H1 (cell line): ENCODE measurements around the gene ARMC5. TPM values are rescaled to one million over a fixed set of nuclear protein-coding genes. Genes with fewer than 3 reads are reported as not detected.

Experiments
- CTCF ChIA-PET: fragments of 300-600 bp; sonication (Branson Sonifier 250); formaldehyde crosslinking; loops from one replicate; lab custom pipeline; 2021; ENCODE audit not compliant: partially characterized antibody; lab: Charles Lee
- POLR2A ChIA-PET: fragments of 300-600 bp; sonication (Branson Sonifier 250); formaldehyde crosslinking; loops from one replicate; lab custom pipeline; 2021; ENCODE audit warnings: inconsistent platforms; ENCODE audit not compliant: partially characterized antibody; lab: Charles Lee
- DNase-seq, 2 experiments: peaks; one replicate each; pipeline versions ENCODE4 v3.0.0 to v3.0.0-alpha.2; 2010 to 2022; ENCODE audit warnings: low spot score in 2 of 2, low read depth in 1 of 2, mixed read lengths in 1 of 2
- FAIRE-seq: peaks from 2 replicates; lab custom pipeline; 2011; peaks lifted over from hg19 to GRCh38; lab: Jason Lieb, UNC
- H2AFZ ChIP-seq: 2 replicates; pipeline ENCODE4 v1.8.1; 2012; ENCODE audit warnings: low read length, inconsistent platforms
- H2AK5ac ChIP-seq: 2 replicates; pipeline ENCODE4 v1.6.1; 2013; ENCODE audit warnings: low read depth, low read length
- H2BK120ac ChIP-seq: replicated peaks from 2 replicates; pipeline ENCODE3; 2013; ENCODE audit warnings: low read depth, low read length, inconsistent platforms
- H2BK12ac ChIP-seq: 2 replicates; pipeline ENCODE4 v1.6.1; 2013; ENCODE audit warnings: low read depth, low read length
- H2BK15ac ChIP-seq: 2 replicates; pipeline ENCODE4 v1.6.1; 2013; ENCODE audit warnings: low read length
- H2BK20ac ChIP-seq: 2 replicates; pipeline ENCODE4 v1.6.1; 2013; ENCODE audit warnings: low read length
- H2BK5ac ChIP-seq: 2 replicates; pipeline ENCODE4 v1.6.1; 2013; ENCODE audit warnings: low read depth, low read length
- H3K14ac ChIP-seq: 2 replicates; pipeline ENCODE4 v1.6.1; 2013; ENCODE audit warnings: inconsistent platforms; ENCODE audit not compliant: insufficient read length
- H3K18ac ChIP-seq: 2 replicates; pipeline ENCODE4 v1.6.1; 2013; ENCODE audit warnings: low read length; ENCODE audit errors: extremely low read depth
- H3K23ac ChIP-seq: 2 replicates; pipeline ENCODE4 v1.6.1; 2013; ENCODE audit warnings: inconsistent platforms; ENCODE audit not compliant: insufficient read length
- H3K23me2 ChIP-seq: 2 replicates; pipeline ENCODE4 v1.6.1; 2013; ENCODE audit warnings: low read depth, low read length
- H3K27ac ChIP-seq: 2 replicates; pipeline ENCODE4 v1.6.1; 2011; ENCODE audit warnings: low read depth, low read length, inconsistent platforms
- H3K27me3 ChIP-seq, 4 experiments: replicated peaks in 1 of 4; 1 replicate in 1 of 4; 2 replicates in 3 of 4; pipeline versions ENCODE4 v1.6.1 to v1.8.1; 2011 to 2013; ENCODE audit warnings: low read length in 3 of 4, mild to moderate bottlenecking in 3 of 4, inconsistent platforms in 2 of 4, mixed read lengths in 2 of 4, moderate library complexity in 1 of 4; ENCODE audit not compliant: control insufficient read depth in 3 of 4, insufficient read depth in 3 of 4; ENCODE audit errors: extremely low read depth in 1 of 4
- H3K36me3 ChIP-seq, 4 experiments: 2 replicates each; pipeline versions ENCODE4 v1.6.1 to v1.8.1; 2011 to 2013; ENCODE audit warnings: mild to moderate bottlenecking in 4 of 4, low read length in 3 of 4, moderate library complexity in 2 of 4, control low read depth in 1 of 4, inconsistent platforms in 1 of 4; ENCODE audit not compliant: insufficient read depth in 4 of 4, control insufficient read depth in 2 of 4
- H3K4ac ChIP-seq: replicated peaks from 2 replicates; pipeline ENCODE3; 2013; ENCODE audit warnings: low read length, low read depth, mixed read lengths, inconsistent platforms; ENCODE audit not compliant: insufficient read length
- H3K4me1 ChIP-seq, 4 experiments: replicated peaks in 1 of 4; 1 replicate in 1 of 4; 2 replicates in 3 of 4; pipeline versions ENCODE4 v1.6.1 to v1.8.1; 2011 to 2013; ENCODE audit warnings: low read length in 3 of 4, inconsistent platforms in 2 of 4, mixed read lengths in 1 of 4; ENCODE audit not compliant: insufficient read depth in 4 of 4, control insufficient read depth in 3 of 4
- H3K4me2 ChIP-seq, 2 experiments: 2 replicates each; pipeline versions ENCODE4 v1.6.1 to v1.8.1; 2011 to 2013; ENCODE audit warnings: low read depth in 2 of 2, low read length in 2 of 2, control low read depth in 1 of 2, inconsistent platforms in 1 of 2, mild to moderate bottlenecking in 1 of 2; ENCODE audit not compliant: insufficient read depth in 1 of 2
- H3K4me3 ChIP-seq, 4 experiments: fragments of 200-600, 300-600 bp in 1 of 4; sonication (generic), shearing (Covaris generic), sonication (Bioruptor Twin) in 1 of 4; 2 replicates each; pipeline versions ENCODE4 v1.5.1 to v1.8.1; 2011 to 2016; ENCODE audit warnings: low read length in 4 of 4, low read depth in 3 of 4, control low read depth in 2 of 4, inconsistent platforms in 2 of 4, mild to moderate bottlenecking in 2 of 4, mixed read lengths in 1 of 4, moderate library complexity in 1 of 4; ENCODE audit not compliant: insufficient read depth in 2 of 4; ENCODE audit errors: extremely low read depth in 1 of 4
- H3K56ac ChIP-seq: replicated peaks from 2 replicates; pipeline ENCODE3; 2013; ENCODE audit warnings: low read depth, mild to moderate bottlenecking, mixed read lengths, low read length, inconsistent platforms; ENCODE audit not compliant: insufficient read length
- H3K79me1 ChIP-seq: 2 replicates; pipeline ENCODE4 v1.6.1; 2013; ENCODE audit warnings: low read depth, low read length, control low read depth
- H3K79me2 ChIP-seq, 2 experiments: 2 replicates each; pipeline versions ENCODE4 v1.6.1 to v1.8.1; 2012 to 2013; ENCODE audit warnings: low read length in 2 of 2, mild to moderate bottlenecking in 2 of 2, inconsistent platforms in 1 of 2; ENCODE audit not compliant: insufficient read depth in 2 of 2, control insufficient read depth in 1 of 2
- H3K9ac ChIP-seq, 4 experiments: replicated peaks in 1 of 4; 1 replicate in 1 of 4; 2 replicates in 3 of 4; pipeline versions ENCODE4 v1.6.1 to v1.8.1; 2011 to 2013; ENCODE audit warnings: low read depth in 3 of 4, low read length in 3 of 4, control low read depth in 2 of 4, mild to moderate bottlenecking in 2 of 4, moderate library complexity in 2 of 4, inconsistent platforms in 1 of 4; ENCODE audit errors: extremely low read depth in 1 of 4
- H3K9me3 ChIP-seq, 2 experiments: 2 replicates each; pipeline versions ENCODE4 v1.6.1 to v1.8.1; 2012 to 2013; ENCODE audit warnings: mild to moderate bottlenecking in 2 of 2, moderate library complexity in 2 of 2, control low read depth in 1 of 2, inconsistent platforms in 1 of 2, low read depth in 1 of 2, low read length in 1 of 2, mixed read lengths in 1 of 2; ENCODE audit not compliant: insufficient read depth in 2 of 2
- H4K20me1 ChIP-seq, 2 experiments: replicated peaks in 1 of 2; 2 replicates each; pipeline versions ENCODE3 to v1.8.1; 2011 to 2013; ENCODE audit warnings: inconsistent platforms in 2 of 2, low read length in 2 of 2, mild to moderate bottlenecking in 1 of 2; ENCODE audit not compliant: insufficient read depth in 2 of 2, control insufficient read depth in 1 of 2
- H4K5ac ChIP-seq: 2 replicates; pipeline ENCODE4 v1.6.1; 2013; ENCODE audit warnings: low read length, low read depth, mixed read lengths, inconsistent platforms; ENCODE audit not compliant: insufficient read length
- H4K8ac ChIP-seq: 2 replicates; pipeline ENCODE4 v1.8.0; 2013; ENCODE audit warnings: mild to moderate bottlenecking, moderate library complexity, low read length, inconsistent platforms; ENCODE audit not compliant: insufficient read depth; ENCODE audit errors: extremely low read depth
- H4K91ac ChIP-seq: replicated peaks from 2 replicates; pipeline ENCODE3; 2013; ENCODE audit warnings: low read length, mixed read lengths, inconsistent platforms; ENCODE audit not compliant: insufficient read length
- CTBP2 ChIP-seq: IDR thresholded peaks from 2 replicates; pipeline ENCODE4 v1.7.0; 2011; ENCODE audit warnings: borderline replicate concordance, mild to moderate bottlenecking, moderate library complexity, mixed read lengths, low read length; ENCODE audit not compliant: insufficient read depth, insufficient read length
- HDAC6 ChIP-seq: IDR thresholded peaks from one replicate; pipeline ENCODE4 v1.7.1; 2012; ENCODE audit warnings: low read depth, mild to moderate bottlenecking, inconsistent platforms, low read length, moderate library complexity
- SIN3A ChIP-seq, 2 experiments: IDR thresholded peaks in 1 of 2; conservative IDR thresholded peaks in 1 of 2; 2 replicates each; pipeline ENCODE4 v1.6.1; 2011 to 2012; ENCODE audit warnings: low read length in 2 of 2, improper control_type of control experiment in 1 of 2, low read depth in 1 of 2, mild to moderate bottlenecking in 1 of 2
- WGBS, 2 experiments: shearing (Covaris generic) in 1 of 2; methylation state at CpG; one replicate each; pipeline versions ENCODE4 v1.1.6 to v1.1.7; 2013 to 2015; ENCODE audit warnings: low lambda C conversion rate in 2 of 2, mixed read lengths in 2 of 2, inconsistent platforms in 1 of 2, low coverage in 1 of 2, missing lambda C conversion rate in 1 of 2; ENCODE audit not compliant: insufficient replicate concordance in 2 of 2, insufficient coverage in 1 of 2, insufficient read length in 1 of 2; ENCODE audit errors: extremely low coverage in 1 of 2, missing lambda C conversion rate in 1 of 2; 5-methylcytosine and 5-hydroxymethylcytosine counted together
- polyA plus RNA-seq, 7 experiments: library from polyadenylated mRNA; depleted of rRNA in 3 of 7; stranded (reverse) in 5 of 7; unstranded in 2 of 7; fragments of >200 nt in 5 of 7; fragments of 200-250 nt in 2 of 7; gene quantifications; 1 replicate in 5 of 7; 2 replicates in 1 of 7; 4 replicates in 1 of 7; pipeline versions ENCODE4 v1.2.1 to v1.2.3, GENCODE V29; 2011 to 2013; ENCODE audit warnings: missing spikeins in 2 of 7, mixed read lengths in 2 of 7
- total RNA-seq: library from RNA; stranded (reverse); fragmentation: NEBNext Ultra II Directional; extraction: Animal tissue kit (Norgen Biotek cat#: 25700); gene quantifications from 2 replicates; pipeline ENCODE4 v1.2.1, GENCODE V29; 2021

ARMC5 gene
- total and polyA plus RNA-seq, 2 of the 8 experiments (the other 6 are each of a cell fraction or from before 2014, with no cell fraction given): 7.8 to 8.7 TPM

DNA sequence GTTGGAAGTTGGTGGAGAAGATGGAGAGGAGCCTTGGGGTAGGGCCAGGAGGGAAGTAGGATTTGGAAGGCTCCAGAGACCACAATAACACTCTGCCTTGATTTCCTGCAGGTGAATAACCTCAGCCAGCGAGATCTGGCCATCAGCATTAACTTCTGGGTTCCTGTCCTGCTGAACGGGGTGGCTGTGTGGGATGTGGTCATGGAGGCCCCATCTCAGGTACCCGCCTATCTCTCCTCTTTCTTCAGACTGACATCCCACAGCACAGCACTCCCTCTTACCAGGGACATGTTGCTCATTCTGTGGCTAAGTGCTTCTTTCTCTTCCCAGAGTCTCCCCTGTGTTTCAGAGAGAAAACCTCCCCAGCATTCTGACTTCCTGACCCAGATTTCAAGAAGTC lies 36.1 kb upstream of the ARMC5 start:
- Histone ChIP-seq H3K27ac (no peak overlapping the region), H3K23me2 (peaks cover 2% of the 10 kb centered on the region; the same call in 1 of the 2 replicates), H4K8ac (no peak overlapping the region), H2AFZ (no peak overlapping the region), H2BK15ac (no peak overlapping the region), H3K4me1 (no peaks in the 10 kb centered on the region; a peak in 1 of 7 replicates), H4K20me1 (no peaks in the 10 kb centered on the region), H2BK120ac (no peak overlapping the region), H3K79me2 (no peaks in the 10 kb centered on the region), H2AK5ac (no peak overlapping the region), H3K23ac (no peak overlapping the region), H2BK20ac (no peak overlapping the region), H2BK5ac (no peak overlapping the region), H3K9me3 (peaks cover 5 to 6% of the 10 kb centered on the region in 2 experiments), H3K36me3 (no peaks in the 10 kb centered on the region), H3K4ac (no peak overlapping the region), H3K4me3 (no peak overlapping the region), H3K9ac (no peak overlapping the region; a peak in 1 of 7 replicates), H3K18ac (no peak overlapping the region), H3K27me3 (peaks cover 5 to 21% (median 19%) of the 10 kb centered on the region in 4 experiments), H4K91ac (no peak overlapping the region), H3K4me2 (no peak overlapping the region), H4K5ac (no peak overlapping the region), H3K56ac (no peak overlapping the region), H2BK12ac (no peak overlapping the region), H3K79me1 (no peaks in the 10 kb centered on the region), H3K14ac (no peak overlapping the region)
- POLR2A ChIA-PET: no interaction called here
- DNase-seq (no peak), FAIRE-seq (no peak)
- CTCF ChIA-PET: interaction anchor here (1.4 to 1.8 kb wide), 2 partner anchors 28 to 37 kb away, joined by 3 to 4 read pairs; no protein-coding TSS in a partner anchor
- 56% methylated on average over 3 of the region's 3 CpGs; no CpG with 5 or more reads in 1 of the 2 experiments for WGBS, 2 experiments
- TF ChIP-seq HDAC6 (no peak), SIN3A (conservative IDR thresholded peaks at IDR 0.05 in 1 of 2, IDR thresholded peaks at IDR 0.05 in 1 of 2; ENCODE audit: low read depth in 1 of 2, low read length in 2 of 2) (no peak), CTBP2 (no peak)
